Head of caudate nucleus (tissue), 42 donors: ENCODE data around the gene SSUH2.
"Not testable (repeated sequence)": the region's sequence is repeated elsewhere in the genome, so short reads cannot be mapped to it uniquely, and the experiment has no call there.

Experiments
- DNase-seq, 42 donors: peaks; one replicate each; pipeline versions ENCODE4 v3.0.0 to v3.0.0-alpha.2; 2020 to 2021; ENCODE audit warnings: mixed read lengths in 7 of 42
- intact Hi-C: fragments of 100-400 bp; cut with DNase I; formaldehyde crosslinking; loops from one replicate; pipeline ENCODE4 v1.15.0; 2022

SSUH2 gene

DNA sequence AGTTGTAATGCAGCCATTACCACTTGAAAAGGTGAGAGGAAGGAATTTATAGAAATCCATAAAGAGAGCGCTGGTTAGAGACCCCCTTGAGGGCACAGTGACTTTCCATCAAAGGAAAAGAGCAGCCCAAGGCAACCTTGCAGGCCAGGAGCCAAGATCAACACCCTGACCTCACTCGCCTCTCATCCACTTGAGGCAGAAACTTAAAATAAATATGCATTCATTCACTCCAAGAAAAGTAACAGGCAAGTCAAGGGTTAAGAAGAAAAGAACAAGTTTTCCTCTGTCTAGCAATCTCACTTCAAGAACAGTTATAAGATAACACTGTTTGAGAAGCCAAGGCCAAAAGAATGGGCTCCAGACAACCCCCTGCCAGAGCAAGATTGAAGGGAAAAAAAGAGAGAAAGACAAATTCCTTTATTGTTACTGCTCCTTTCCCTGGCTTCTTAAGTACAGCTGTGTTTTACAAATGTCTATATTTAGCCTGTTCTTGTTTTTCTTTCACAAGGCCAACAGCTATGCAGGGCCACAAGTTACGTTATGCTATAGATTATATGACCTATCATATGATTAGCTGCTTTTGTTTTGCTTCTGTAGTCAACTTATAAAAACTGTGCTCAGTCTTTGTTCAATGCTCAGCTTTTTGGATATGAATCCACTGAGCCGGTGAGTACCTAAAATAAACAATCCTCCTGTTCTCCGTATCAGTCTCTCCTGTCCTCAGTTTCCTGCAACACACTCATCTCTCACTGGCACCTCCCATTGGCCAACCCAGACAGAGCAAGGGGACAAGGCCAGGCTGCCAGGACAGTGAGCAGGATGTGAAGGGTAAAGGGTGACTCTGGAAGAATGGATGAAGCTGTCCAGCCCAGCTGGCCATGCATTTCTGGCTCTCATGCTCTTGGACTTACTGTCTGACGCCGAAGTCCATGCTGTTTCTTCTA, 15.8 kb upstream of the SSUH2 start:
- intact Hi-C loops = no loop called here
- no peak for DNase-seq

DNA sequence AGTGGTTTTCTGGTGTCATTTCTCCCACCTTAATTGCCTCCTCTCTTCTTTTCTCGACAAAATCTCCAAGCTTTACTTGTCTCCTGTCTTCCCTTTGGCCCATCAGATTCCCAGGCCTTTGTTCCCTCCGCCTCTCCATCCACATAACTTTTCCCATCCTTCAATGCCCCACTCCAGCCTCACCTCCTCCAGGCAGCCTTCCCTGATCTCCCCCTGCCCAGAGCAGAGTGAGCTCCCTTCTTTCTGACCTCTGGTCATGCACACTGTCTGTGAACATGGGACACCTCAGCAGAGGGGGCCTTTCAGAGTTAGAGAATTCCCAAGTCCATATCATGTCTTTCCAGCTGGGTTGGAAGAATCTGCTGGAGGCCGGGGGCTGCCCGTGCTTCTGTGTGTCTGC, 14.6 kb upstream of the SSUH2 start:
- intact Hi-C loops = no loop called here

DNA sequence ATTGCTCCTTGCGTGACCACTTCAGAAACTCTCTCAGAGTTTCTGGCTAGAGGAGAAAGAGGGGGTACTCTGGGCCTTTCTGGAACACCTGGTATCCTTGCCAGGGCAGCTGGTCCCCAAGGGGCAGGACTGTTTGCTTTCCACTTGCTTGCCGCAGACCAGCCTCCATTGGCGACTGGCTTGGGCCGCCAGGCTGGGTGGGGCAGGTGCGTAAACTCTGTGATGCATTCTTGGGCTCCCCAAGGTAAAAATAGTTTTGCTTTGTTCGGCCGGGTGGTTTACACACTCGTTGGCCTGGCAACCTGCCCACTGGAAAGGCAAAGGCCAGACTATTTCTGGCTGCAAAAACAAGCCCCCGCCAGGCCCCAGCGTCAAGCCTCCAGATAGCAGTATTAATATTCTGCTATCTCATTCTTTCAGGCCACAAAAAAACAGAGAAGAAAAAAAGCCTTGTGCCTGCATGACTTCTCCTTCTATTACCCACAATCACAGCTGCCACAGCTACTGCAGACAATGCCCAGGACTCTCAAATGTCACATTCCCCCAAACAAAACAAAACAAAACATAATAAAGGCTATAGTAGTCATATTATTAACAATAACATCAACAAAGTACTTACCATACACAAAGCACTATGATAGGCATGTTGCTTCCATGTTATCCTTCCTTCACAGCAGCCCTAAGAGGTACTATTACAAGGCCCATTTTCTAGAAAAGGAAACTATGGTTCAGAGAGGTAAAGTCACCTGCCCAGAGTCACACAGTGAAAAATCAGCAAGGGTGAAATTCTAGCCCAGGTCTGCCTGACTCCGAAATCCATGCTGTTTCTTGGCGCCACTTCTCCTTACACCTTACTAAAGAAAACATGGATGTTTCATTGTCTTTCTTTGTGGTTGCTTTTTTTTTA, 14.0 kb upstream of the SSUH2 start:
- peak in 10 of 42 donors; percentile 5 to 51 (median 25) for DNase-seq
- intact Hi-C loops = no loop called here

More for the DNA sequence above, 14.6 kb upstream of the SSUH2 start:
- no peak for DNase-seq

DNA sequence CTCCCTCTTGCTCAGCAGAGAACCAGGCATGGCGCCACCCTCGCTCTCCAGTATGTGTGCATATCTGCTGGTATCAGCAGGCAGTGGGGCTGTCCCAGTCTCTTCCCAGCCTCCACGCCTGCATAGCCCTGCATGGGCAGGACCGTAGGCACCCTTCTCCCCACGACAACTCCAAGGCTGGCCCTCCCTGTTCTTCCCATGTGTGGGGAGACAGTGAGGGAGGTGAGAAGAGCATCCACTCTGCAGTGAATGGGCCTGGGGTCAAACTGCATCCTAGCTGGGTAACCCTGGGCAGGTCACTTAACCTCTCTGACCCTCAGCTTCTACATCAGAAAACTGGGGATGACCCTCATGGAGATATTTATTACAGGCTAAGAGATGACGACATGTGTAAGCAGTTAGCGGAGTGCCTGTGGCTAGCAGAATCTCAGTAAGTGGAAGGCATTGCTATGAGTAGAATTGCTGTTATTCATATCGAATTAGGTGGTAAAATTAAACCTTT, 13.3 kb upstream of the SSUH2 start:
- DNase-seq = no peak
- intact Hi-C loops = no loop called here

DNA sequence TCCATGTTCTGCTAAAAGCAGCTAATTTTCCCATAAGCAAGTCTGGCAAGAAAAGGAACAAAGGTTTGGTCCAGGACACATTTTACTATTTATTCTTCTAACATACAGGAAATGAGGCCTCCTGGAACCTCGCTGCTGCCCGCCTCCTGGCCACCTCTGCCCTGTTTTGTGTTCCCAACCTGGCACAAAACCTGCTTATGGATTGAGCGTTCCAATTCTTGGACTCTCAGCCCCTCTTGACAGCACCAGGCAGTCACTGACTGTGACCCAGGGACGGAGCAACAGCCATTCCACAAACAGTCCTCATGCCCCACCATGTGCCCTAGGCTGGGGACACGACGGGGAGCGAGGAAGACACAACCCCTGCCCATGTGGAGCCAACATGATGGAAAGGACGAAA, 11.6 kb upstream of the SSUH2 start:
- DNase-seq = no peak
- intact Hi-C loops = no loop called here

DNA sequence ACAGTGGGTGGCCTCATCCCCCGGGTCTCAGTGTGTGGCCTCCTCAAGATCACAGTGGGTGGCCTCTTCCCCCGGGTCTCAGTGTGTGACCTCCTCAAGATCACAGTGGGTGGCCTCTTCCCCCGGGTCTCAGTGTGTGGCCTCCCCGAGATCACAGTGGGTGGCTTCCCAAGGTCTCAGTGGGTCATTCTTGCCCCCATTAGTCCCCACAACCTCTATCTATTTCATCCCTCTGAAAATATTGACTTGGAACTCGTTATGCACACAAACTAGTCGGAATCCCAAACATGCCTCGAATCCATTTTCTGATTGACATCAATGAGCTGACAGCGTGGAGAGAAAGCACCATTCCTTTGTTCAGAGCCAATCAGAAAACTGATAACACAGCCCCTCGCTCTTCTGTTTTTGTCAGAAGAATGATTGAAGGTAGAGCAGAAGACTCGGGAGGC, 10.8 kb upstream of the SSUH2 start:
- intact Hi-C loops = no loop called here

DNA sequence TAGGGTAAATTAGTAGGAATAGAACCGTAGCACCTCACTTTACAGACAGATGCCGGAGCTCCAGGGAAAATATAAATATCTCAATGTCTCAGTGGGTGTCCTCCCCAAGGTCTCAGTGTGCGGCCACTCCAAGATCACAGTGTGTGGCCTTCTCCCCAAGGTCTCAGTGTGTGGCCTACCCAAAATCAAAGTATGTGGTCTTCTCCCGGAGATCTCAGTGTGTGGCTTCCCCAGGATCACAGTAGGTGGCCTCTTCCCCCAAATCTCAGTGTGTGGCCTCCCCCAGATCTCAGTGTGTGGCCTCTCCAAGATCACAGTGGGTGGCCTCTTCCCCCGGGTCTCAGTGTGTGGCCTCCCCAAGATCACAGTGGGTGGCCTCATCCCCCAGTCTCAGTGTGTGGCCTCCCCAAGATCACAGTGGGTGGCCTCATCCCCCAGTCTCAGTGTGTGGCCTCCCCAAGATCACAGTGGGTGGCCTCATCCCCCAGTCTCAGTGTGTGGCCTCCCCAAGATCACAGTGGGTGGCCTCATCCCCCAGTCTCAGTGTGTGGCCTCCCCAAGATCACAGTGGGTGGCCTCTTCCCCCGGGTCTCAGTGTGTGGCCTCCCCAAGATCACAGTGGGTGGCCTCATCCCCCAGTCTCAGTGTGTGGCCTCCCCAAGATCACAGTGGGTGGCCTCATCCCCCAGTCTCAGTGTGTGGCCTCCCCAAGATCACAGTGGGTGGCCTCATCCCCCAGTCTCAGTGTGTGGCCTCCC, 10.2 kb upstream of the SSUH2 start:
- DNase-seq, intact Hi-C loops: not testable (repeated sequence)

More for the DNA sequence above, 10.8 kb upstream of the SSUH2 start:
- DNase-seq = no peak

DNA sequence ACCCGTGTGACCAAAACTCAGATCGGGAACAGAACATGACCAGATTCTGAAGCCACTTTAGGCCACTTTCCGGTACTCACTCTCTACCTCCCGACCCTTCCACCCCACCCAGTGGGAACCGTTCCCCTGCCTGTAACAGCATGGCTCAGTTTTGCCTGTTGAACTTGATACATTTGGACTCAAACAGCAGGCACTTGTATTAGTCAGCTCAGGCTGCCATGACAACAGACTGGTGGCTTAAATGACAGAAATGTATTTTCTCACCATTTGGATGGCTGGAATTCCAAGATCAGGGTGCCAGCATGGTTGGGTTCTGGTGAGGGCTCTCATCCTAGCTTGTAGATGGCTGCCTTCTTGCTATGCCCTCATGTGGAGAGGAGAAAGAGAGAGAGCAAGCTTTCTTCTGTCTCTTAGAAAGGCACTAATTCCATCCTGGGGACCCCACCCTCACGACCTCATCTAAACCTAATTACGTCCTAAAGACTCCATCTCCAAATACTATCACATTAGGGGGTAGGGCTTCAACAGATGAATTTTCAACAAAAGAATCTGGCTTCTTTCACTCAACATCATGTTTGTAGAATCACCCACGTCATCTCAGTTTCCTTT, 9.3 kb upstream of the SSUH2 start:
- intact Hi-C loops = no loop called here
- DNase-seq = no peak

DNA sequence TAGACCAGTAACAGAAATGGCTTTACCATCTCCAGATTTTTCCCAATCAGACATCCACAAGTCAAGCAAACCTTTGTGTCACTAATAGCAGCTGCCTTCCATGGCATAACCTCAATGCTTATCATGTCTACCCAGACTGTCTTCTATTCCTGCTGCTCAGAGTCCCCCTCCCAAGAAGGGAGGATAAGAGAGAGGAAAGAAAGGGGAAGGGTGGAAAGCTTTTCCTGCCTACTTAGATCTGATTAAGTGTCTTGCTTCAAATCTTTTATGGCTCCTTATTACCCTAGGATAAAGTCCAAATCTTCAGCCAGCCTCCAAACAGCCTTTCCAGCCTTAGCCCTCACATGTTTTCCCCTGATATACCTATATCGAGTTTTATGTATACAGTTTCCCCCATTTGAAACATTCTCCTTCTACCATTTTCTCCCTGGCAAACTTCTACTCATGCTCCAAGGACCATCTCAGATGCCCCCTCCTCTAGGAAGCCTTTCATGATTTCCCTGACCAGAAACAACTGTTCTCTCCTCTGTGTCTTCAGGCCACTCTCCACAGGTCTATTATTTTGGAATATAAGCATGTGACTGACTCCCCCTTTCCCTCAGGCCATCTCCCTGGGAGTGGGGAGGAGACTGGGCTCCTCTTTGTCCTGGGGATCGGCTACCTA, 7.9 kb upstream of the SSUH2 start:
- no peak for DNase-seq
- intact Hi-C loops = no loop called here

DNA sequence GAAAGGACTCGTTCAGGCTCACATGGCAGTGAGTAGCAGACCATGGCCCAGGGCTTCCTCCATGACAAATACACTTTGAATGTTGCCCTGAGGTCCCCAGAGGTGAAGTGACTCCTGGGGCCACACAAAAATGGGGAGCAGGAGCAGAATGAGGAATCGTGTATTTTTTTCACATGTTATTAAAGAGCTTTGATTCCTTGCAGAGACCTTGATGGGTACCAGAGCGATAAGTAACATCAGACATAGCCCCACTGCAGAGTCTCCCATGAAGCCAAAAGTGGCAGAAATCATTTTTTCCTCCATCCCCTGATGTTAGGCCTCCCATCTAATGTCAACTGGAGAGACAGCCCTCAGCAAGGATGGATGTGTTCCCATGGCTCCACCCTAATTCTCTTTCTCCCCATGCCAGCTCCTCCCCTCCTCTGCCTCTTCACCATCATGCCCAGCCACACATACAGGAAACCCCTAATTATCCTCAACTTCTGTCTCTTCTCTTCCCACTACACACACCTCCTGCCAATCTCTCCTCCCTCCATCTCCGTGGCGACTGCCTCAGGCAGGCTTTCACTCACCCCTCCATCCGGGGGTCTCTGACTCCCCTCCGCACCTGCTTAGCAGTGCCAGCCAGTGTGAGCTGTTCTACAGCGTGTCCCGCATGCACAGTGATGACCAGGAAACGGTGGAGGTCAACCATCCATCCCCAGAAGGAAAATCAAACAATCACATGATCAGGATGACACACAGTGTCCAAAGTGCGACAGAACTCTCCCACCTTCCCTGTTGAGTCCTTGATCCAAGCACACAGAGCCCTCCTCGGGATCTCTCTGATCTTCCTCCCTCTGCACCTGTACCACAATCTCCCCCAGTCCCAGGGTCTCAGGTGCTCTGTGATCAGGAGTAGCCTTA, 7.1 kb upstream of the SSUH2 start:
- DNase-seq = no peak
- intact Hi-C loops = no loop called here

DNA sequence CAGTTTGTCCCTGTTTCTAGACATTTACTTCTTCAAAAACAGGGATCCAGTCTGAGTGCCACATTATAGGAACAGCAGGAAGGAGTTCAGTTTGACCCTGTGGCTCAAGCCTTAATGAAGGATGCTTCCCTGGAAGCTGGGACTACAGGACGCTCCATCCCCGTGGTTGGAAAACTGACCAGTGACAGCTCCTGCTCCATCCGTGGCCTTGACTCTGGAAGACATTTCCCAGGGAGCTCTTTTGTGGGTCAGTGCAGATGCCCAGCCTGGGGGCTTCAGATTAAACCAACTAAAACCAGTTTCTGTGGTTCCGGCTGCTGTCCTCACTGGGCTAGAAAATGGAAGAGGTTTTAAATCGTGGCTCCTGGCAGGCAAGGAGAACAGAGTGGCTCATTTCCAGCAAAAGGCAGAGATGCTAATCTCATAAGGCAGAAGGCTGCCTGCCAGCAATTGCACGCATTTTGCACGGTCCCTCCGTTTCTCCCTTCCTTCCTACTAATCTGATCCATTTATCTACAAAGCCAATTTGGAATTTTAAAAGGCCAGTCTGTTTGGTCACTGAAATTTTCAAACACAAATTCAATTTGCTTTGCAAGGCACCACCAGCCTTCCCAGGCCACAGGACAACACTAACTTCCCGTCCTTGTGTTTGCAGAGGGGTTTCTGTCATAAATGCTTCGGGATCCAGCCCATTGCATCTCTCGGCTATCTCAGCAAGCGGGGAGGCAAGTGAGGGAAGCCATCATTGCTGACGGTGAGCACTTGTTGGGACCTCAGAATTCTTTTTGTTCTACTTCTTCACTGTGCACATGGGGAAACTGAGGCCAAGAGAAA, 6.2 kb upstream of the SSUH2 start:
- DNase-seq = no peak
- intact Hi-C loops = no loop called here

DNA sequence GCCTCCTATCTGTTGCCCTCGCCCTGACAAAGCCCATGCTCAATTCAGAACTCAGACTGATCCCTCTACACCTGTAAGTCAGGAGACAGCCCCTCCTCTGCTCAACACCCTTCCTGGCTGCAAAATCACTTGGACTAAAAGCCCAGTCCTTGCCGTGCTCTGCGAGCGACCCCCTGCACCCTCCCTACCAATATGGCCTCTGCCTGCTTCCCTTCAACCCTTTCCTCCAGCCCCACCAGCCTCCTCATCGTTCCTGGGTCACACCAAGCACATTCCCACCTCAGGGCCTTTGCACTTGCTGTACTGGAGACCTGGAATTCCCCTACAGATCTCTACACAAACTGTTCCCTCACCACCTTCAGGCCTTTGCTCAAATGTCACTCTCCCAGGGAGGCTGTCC, 5.2 kb upstream of the SSUH2 start:
- intact Hi-C loops = no loop called here
- no peak for DNase-seq

DNA sequence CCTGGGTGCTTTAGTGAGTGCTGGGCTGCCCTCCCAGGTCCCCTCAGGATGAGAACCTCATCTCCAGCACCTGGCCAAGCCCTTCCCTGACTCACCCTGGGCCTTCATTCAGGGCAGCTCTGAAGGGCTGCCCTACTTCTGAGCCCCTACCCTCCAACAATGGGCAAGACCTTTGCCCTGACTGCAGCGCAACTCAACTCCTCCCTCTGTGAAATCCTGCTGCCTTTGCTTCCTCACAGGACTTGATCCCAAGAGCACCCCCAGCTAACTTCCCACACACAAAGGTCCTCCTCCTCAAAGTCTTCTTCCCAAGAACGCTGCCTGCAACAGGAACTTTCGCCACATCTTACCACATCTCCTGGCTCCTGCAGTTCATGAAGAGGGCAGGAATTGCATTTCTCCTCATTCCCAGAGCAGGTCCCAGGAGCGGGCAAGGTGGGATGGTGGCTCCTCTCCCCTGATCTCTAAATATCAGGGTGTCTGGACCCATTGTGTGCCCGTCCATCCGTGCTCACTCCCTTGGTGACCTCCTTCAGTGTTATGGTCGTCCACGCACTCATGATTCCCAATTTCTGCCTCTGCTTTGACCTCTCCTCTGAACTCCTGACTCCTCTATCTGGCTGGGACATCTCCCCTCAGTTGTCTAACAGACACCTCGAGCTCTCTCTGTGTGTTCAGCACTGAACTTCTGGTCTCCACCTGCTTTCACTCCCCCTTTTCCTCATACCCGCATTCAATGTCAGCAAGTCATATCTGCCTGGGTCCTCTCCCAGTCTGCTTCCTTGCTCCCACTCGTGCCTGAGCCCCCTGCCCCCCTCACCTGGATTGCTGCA, 4.5 kb upstream of the SSUH2 start:
- intact Hi-C loops = no loop called here
- peak in 3 of 42 donors; percentile 31 to 43 (median 40) for DNase-seq

DNA sequence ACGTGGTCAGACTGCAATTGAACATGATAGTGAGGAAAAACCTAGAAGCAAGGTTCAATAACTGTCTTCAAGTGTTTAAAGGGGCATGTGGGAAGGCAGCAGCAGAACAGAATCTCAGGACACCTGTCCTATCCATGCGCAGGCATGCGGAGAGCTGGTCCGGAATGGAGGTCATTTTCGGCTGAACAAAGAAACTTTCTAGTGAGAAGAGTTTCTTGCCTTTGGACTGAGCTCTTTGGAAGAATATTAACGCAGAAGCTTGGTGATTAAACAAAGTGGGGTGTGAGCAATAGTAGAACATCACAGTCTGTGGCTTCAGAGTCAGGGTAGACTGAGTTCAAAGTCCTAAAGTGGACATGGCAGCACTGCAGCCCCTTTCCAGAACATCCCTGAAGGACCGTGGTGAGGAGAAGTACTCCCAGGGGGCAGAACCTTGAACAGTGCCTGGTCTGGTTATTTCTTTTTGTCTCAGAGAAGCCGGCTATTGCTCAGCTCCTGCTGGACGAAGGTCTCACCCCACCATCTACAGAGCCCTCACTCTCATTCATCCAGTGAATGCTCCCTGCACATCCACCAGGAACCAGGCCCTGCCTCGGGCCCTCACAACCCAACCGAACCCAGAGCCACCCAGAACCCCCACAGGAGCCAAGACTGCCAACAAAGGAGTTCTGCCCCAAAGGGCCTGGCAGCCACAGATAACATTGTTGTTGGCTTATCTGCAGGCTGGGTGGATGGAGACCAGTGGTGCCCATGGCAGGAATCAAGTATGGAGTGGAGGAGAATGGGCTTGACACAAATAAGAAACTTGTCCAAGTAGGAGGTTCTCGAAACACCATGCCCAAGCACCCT, 2.8 kb upstream of the SSUH2 start:
- intact Hi-C loops = no loop called here
- no peak for DNase-seq
